WTC11 (cell line): ENCODE data around the gene LPP. TPM values are rescaled to one million over a fixed set of nuclear protein-coding genes. Genes with fewer than 3 reads are reported as not detected.

Experiments used
- ATAC-seq: fragments of 200-7000 bp; cut with Tn5 transposase; 2 replicates; pipeline ENCODE4 v1.10.0; 2021; ENCODE audit warnings: mild to moderate bottlenecking, moderate library complexity
- CTCF ChIA-PET: fragments of 300-600 bp; sonication (Branson Sonifier 250); formaldehyde crosslinking; loops from one replicate; lab custom pipeline; 2021; ENCODE audit warnings: antibody characterized with exemption; lab: Charles Lee
- POLR2A ChIA-PET: fragments of 350-600 bp; sonication (Branson Sonifier 250); formaldehyde crosslinking; loops from one replicate; lab custom pipeline; 2021; ENCODE audit warnings: antibody characterized with exemption; lab: Charles Lee
- DNase-seq: peaks from one replicate; pipeline ENCODE4 v3.0.0; 2021; ENCODE audit warnings: low spot score
- H3K27ac Mint-ChIP-seq: 2 replicates; pipeline ENCODE4 v1.8.0; 2021; ENCODE audit warnings: mixed read lengths
- H3K27me3 Mint-ChIP-seq: 2 replicates; pipeline ENCODE4 v1.8.0; 2021; ENCODE audit warnings: low read depth, mild to moderate bottlenecking, moderate library complexity, mixed read lengths
- H3K36me3 Mint-ChIP-seq: 2 replicates; pipeline ENCODE4 v1.8.0; 2021; ENCODE audit warnings: mixed read lengths
- H3K4me1 Mint-ChIP-seq: 2 replicates; pipeline ENCODE4 v1.8.0; 2022; ENCODE audit warnings: mixed read lengths
- H3K4me3 Mint-ChIP-seq: 2 replicates; pipeline ENCODE4 v1.8.0; 2021; ENCODE audit warnings: mild to moderate bottlenecking, moderate library complexity, mixed read lengths
- H3K9me3 Mint-ChIP-seq: 2 replicates; pipeline ENCODE4 v1.8.0; 2021; ENCODE audit warnings: mixed read lengths
- AR ChIP-seq: fragments of 250-450 bp; sonication (Bioruptor Pico); IDR thresholded peaks from 2 replicates; pipeline ENCODE4 v1.9.0; 2021; ENCODE audit warnings: mild to moderate bottlenecking
- ATF6 ChIP-seq: sonication (generic); formaldehyde crosslinking; IDR thresholded peaks from 2 replicates; pipeline ENCODE4 v1.8.1; 2023; ENCODE audit warnings: mild to moderate bottlenecking, missing genetic modification reagents
- CREB1 ChIP-seq: sonication (generic); formaldehyde crosslinking; IDR thresholded peaks from 2 replicates; pipeline ENCODE4 v1.8.0; 2023; ENCODE audit warnings: mild to moderate bottlenecking, missing genetic modification reagents
- E2F4 ChIP-seq: sonication (generic); formaldehyde crosslinking; IDR thresholded peaks from 2 replicates; pipeline ENCODE4 v1.8.1; 2022; ENCODE audit warnings: low read depth, mild to moderate bottlenecking, moderate library complexity, missing genetic modification reagents, borderline replicate concordance
- ERG ChIP-seq: fragments of 250-450 bp; sonication (Bioruptor Pico); IDR thresholded peaks from 2 replicates; pipeline ENCODE4 v1.8.0; 2021; ENCODE audit warnings: mild to moderate bottlenecking
- JAZF1 ChIP-seq: fragments of 250-450 bp; sonication (Bioruptor Pico); IDR thresholded peaks from 2 replicates; pipeline ENCODE4 v1.9.0; 2021; ENCODE audit warnings: moderate library complexity, mild to moderate bottlenecking, inconsistent platforms
- NFE2L1 ChIP-seq: sonication (generic); formaldehyde crosslinking; IDR thresholded peaks from 2 replicates; pipeline ENCODE4 v1.8.1; 2023; ENCODE audit warnings: missing genetic modification reagents
- NR3C1 ChIP-seq: sonication (generic); formaldehyde crosslinking; conservative IDR thresholded peaks from 2 replicates; pipeline ENCODE4 v1.8.1; 2023; ENCODE audit warnings: low read depth, mild to moderate bottlenecking, missing genetic modification reagents
- OVOL2 ChIP-seq: fragments of 250-450 bp; sonication (Bioruptor Pico); IDR thresholded peaks from 2 replicates; pipeline ENCODE4 v1.9.0; 2021; ENCODE audit warnings: mild to moderate bottlenecking, borderline replicate concordance
- STAT6 ChIP-seq: sonication (generic); formaldehyde crosslinking; conservative IDR thresholded peaks from 2 replicates; pipeline ENCODE4 v1.8.1; 2023; ENCODE audit warnings: mild to moderate bottlenecking, low read depth, missing genetic modification reagents, moderate library complexity
- USF2 ChIP-seq: sonication (generic); formaldehyde crosslinking; IDR thresholded peaks from 2 replicates; pipeline ENCODE4 v1.8.1; 2023; ENCODE audit warnings: mild to moderate bottlenecking, missing genetic modification reagents, moderate library complexity
- ZBTB43 ChIP-seq: sonication (generic); formaldehyde crosslinking; IDR thresholded peaks from 2 replicates; pipeline ENCODE4 v1.8.1; 2023; ENCODE audit warnings: mild to moderate bottlenecking, missing genetic modification reagents
- ZNF138 ChIP-seq: sonication (generic); formaldehyde crosslinking; conservative IDR thresholded peaks from 2 replicates; pipeline ENCODE4 v1.8.1; 2022; ENCODE audit warnings: mild to moderate bottlenecking, moderate library complexity, missing genetic modification reagents
- ZNF423 ChIP-seq: fragments of 250-450 bp; sonication (Bioruptor Pico); IDR thresholded peaks from 2 replicates; pipeline ENCODE4 v2.1.2; 2022; ENCODE audit warnings: mild to moderate bottlenecking, moderate library complexity
- ZNF532 ChIP-seq: fragments of 250-450 bp; sonication (Bioruptor Pico); IDR thresholded peaks from 2 replicates; pipeline ENCODE4 v1.9.0; 2021; ENCODE audit warnings: mild to moderate bottlenecking, borderline replicate concordance
- total RNA-seq: library from RNA; stranded (reverse); gene quantifications from 3 replicates; pipeline ENCODE4 v1.2.3, GENCODE V29; 2021

The LPP gene
- total RNA-seq, 1 experiment from 2014 or later, result 49.6 TPM

GRCh38 chr3:188480011-188480410 is 326.1 kb downstream of the LPP start (continued):
- no peak for TF ChIP-seq ATF6 (CRISPR knock-in tag)

- Mint-ChIP-seq H3K27ac (no peak overlapping the region), H3K36me3 (no peaks in the 10 kb centered on the region), H3K4me3 (no peak overlapping the region)
- DNase-seq, result no peak
- no peak for TF ChIP-seq OVOL2 (CRISPR knock-in tag)
- no peak for TF ChIP-seq ERG (CRISPR knock-in tag)
- no peak for TF ChIP-seq USF2 (CRISPR knock-in tag)
- TF ChIP-seq, all 79 proteins: peak for 0
- ChIA-PET CTCF (no interaction called here), POLR2A (no interaction called here)
- ATAC-seq, result no peak
- Mint-ChIP-seq H3K4me1 (peaks cover 1% of the 10 kb centered on the region), H3K27me3 (no peaks in the 10 kb centered on the region), H3K9me3 (no peaks in the 10 kb centered on the region)
Observed at GRCh38 chr3:188482929-188483328, 329.0 kb downstream of the LPP start.

- Mint-ChIP-seq H3K27me3 (no peaks in the 10 kb centered on the region), H3K4me3 (no peak overlapping the region), H3K36me3 (no peaks in the 10 kb centered on the region), H3K9me3 (no peaks in the 10 kb centered on the region), H3K4me1 (peaks cover 4% of the 10 kb centered on the region), H3K27ac (no peak overlapping the region; the same call in 1 of the 2 replicates)
- ATAC-seq, result no peak
- DNase-seq, result no peak
- ChIA-PET POLR2A (no interaction called here), CTCF (no interaction called here)
- TF ChIP-seq E2F4 (no peak), JAZF1 (no peak), ZBTB43 (no peak), ZNF532 (no peak), ZNF138 (no peak), NFE2L1 (CRISPR knock-in tag) (no peak), NR3C1 (no peak), ZNF423 (no peak), AR (CRISPR knock-in tag) (no peak), CREB1 (CRISPR knock-in tag) (no peak), STAT6 (no peak)
Observed at GRCh38 chr3:188486126-188486525, 332.2 kb downstream of the LPP start.
